Endodermal cell (in vitro differentiated cells): Measurements from ENCODE around the gene IKZF2. TPM values are rescaled to one million over a fixed set of nuclear protein-coding genes. Genes with fewer than 3 reads are reported as not detected.

Source experiments
- DNase-seq: peaks from one replicate; pipeline ENCODE4 v3.0.0-alpha.2; 2017
- H3K27ac ChIP-seq: 2 replicates; pipeline ENCODE4 v1.5.1; 2013; ENCODE audit warnings: mild to moderate bottlenecking, low read depth, low read length, moderate library complexity
- H3K27me3 ChIP-seq: 2 replicates; pipeline ENCODE4 v1.6.1; 2013; ENCODE audit warnings: mild to moderate bottlenecking, low read length, moderate library complexity; ENCODE audit not compliant: insufficient read depth, control insufficient read depth, poor library complexity, severe bottlenecking
- H3K36me3 ChIP-seq: 2 replicates; pipeline ENCODE4 v1.7.0; 2013; ENCODE audit warnings: mild to moderate bottlenecking, low read length, moderate library complexity; ENCODE audit not compliant: control insufficient read depth, insufficient read depth
- H3K4me1 ChIP-seq: one replicate; pipeline ENCODE4 v1.7.0; 2013; ENCODE audit warnings: low read length; ENCODE audit not compliant: control insufficient read depth, insufficient read depth
- H3K4me3 ChIP-seq: 2 replicates; pipeline ENCODE4 v1.5.1; 2013; ENCODE audit warnings: mild to moderate bottlenecking, low read length, moderate library complexity
- H3K9ac ChIP-seq: 2 replicates; pipeline ENCODE4 v1.6.1; 2013; ENCODE audit warnings: mild to moderate bottlenecking, low read length, moderate library complexity; ENCODE audit not compliant: poor library complexity, severe bottlenecking; ENCODE audit errors: extremely low read depth
- H3K9me3 ChIP-seq: 2 replicates; pipeline ENCODE4 v1.6.1; 2013; ENCODE audit warnings: mild to moderate bottlenecking, low read length, moderate library complexity; ENCODE audit not compliant: control insufficient read depth
- H3K27ac Mint-ChIP-seq: 2 replicates; pipeline ENCODE4 v1.8.0; 2020; ENCODE audit warnings: mixed read lengths
- H3K27me3 Mint-ChIP-seq: 2 replicates; pipeline ENCODE4 v1.8.0; 2021; ENCODE audit warnings: mild to moderate bottlenecking, mixed read lengths; ENCODE audit not compliant: insufficient read depth
- H3K36me3 Mint-ChIP-seq: 2 replicates; pipeline ENCODE4 v1.8.0; 2020; ENCODE audit warnings: low read depth, mixed read lengths
- H3K4me1 Mint-ChIP-seq: 2 replicates; pipeline ENCODE4 v1.8.0; 2020; ENCODE audit warnings: mixed read lengths
- H3K4me3 Mint-ChIP-seq: 2 replicates; pipeline ENCODE4 v1.8.0; 2020; ENCODE audit warnings: mild to moderate bottlenecking, moderate library complexity, mixed read lengths
- H3K9me3 Mint-ChIP-seq: 2 replicates; pipeline ENCODE4 v1.8.0; 2020; ENCODE audit warnings: mild to moderate bottlenecking, mixed read lengths
- WGBS, 2 experiments: methylation state at CpG; one replicate each; pipeline versions ENCODE4 v1.1.5 to v1.1.7; 2013; ENCODE audit warnings: missing lambda C conversion rate in 2 of 2, mixed read lengths in 1 of 2; ENCODE audit not compliant: insufficient coverage in 1 of 2, insufficient read length in 1 of 2; 5-methylcytosine and 5-hydroxymethylcytosine counted together
- total RNA-seq, 2 donors: library from RNA; stranded (reverse); fragmentation: NEBNext Ultra II Directional in 1 of 2; extraction: Animal tissue kit (Norgen Biotek cat#: 25700) in 1 of 2; gene quantifications; 2 replicates in 1 of 2; 3 replicates in 1 of 2; pipeline ENCODE4 v1.2.1, GENCODE V29; 2021
- TF ChIP-seq, protein P1 (sequence below): fragments of 200-600 bp; sonication (generic); conservative IDR thresholded peaks from 2 replicates; pipeline ENCODE4 v1.5.0; 2021; ENCODE audit warnings: antibody characterized with exemption, mild to moderate bottlenecking

IKZF2 gene
- total RNA-seq, 2 donors from 2014 or later, result 3.9 to 8.7 TPM

DNA sequence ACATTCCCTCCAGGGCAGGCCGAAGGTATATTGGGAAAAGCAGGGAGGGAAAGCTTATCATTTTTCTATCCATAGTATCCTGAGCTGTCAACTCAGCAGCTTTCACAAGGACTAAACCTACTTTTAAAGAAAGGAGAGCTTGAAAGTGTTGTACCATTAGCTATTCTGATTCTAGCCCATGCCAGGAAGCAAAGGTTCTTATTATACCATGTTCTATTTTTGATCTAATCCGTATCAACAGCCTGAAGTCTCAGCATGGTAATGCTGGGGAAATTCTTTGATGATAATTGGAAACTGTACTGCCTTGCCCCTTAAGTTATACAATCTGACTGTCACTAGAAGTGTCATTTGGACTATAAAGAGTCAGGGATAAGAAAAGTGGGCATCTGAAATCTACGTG is 193.3 kb downstream of the IKZF2 start:
- Mint-ChIP-seq H3K4me1 (peaks cover 33% of the 10 kb centered on the region), H3K9me3 (no peaks in the 10 kb centered on the region), H3K4me3 (no peak overlapping the region), H3K36me3 (no peaks in the 10 kb centered on the region), H3K27ac (no peak overlapping the region), H3K27me3 (no peaks in the 10 kb centered on the region)
- Histone ChIP-seq H3K36me3 (no peaks in the 10 kb centered on the region), H3K27me3 (no peaks in the 10 kb centered on the region), H3K4me3 (no peak overlapping the region), H3K4me1 (peaks cover 13% of the 10 kb centered on the region), H3K27ac (no peak overlapping the region), H3K9ac (no peak overlapping the region), H3K9me3 (no peaks in the 10 kb centered on the region)
- no peak for DNase-seq
- WGBS, 2 experiments, result 91% methylated on average over 3 of the region's 3 CpGs; no CpG with 5 or more reads in 1 of the 2 experiments
- TF ChIP-seq, protein P1, sequence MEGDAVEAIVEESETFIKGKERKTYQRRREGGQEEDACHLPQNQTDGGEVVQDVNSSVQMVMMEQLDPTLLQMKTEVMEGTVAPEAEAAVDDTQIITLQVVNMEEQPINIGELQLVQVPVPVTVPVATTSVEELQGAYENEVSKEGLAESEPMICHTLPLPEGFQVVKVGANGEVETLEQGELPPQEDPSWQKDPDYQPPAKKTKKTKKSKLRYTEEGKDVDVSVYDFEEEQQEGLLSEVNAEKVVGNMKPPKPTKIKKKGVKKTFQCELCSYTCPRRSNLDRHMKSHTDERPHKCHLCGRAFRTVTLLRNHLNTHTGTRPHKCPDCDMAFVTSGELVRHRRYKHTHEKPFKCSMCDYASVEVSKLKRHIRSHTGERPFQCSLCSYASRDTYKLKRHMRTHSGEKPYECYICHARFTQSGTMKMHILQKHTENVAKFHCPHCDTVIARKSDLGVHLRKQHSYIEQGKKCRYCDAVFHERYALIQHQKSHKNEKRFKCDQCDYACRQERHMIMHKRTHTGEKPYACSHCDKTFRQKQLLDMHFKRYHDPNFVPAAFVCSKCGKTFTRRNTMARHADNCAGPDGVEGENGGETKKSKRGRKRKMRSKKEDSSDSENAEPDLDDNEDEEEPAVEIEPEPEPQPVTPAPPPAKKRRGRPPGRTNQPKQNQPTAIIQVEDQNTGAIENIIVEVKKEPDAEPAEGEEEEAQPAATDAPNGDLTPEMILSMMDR, result no peak

DNA sequence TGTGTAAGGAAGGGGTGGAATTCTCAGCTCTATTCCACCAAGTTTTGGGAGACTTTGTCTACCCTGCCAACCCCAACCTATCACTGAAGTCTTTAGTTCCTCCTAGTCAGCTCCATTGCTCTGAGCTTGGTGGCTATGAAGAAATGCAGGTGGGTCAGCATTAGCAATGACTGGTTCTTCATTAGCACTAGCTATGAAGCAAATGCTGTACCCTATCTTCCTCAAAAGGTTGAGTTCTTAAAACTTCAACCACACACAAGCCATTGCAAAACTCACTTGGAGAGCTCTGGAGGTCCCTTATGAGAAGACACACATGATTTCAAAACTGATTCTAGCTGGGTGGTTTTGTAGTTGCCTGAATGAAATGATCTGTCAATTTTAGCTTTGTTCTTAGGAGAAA is 193.8 kb downstream of the IKZF2 start:
- TF ChIP-seq, protein P1, result no peak
- H3K4me3 Mint-ChIP-seq, result no peak overlapping the region
- H3K36me3 ChIP-seq, result no peaks in the 10 kb centered on the region
- H3K4me1 ChIP-seq, result peaks cover 13% of the 10 kb centered on the region
- H3K4me3 ChIP-seq, result no peak overlapping the region
- no peaks in the 10 kb centered on the region for H3K27me3 ChIP-seq
- H3K27ac ChIP-seq, result no peak overlapping the region
- no peaks in the 10 kb centered on the region for H3K9me3 ChIP-seq
- no peak overlapping the region for H3K27ac Mint-ChIP-seq
- no peaks in the 10 kb centered on the region for H3K27me3 Mint-ChIP-seq
- DNase-seq, result no peak
- no peaks in the 10 kb centered on the region for H3K9me3 Mint-ChIP-seq
- no peak overlapping the region for H3K9ac ChIP-seq
- no peaks in the 10 kb centered on the region for H3K36me3 Mint-ChIP-seq
- H3K4me1 Mint-ChIP-seq, result peaks cover 34% of the 10 kb centered on the region

DNA sequence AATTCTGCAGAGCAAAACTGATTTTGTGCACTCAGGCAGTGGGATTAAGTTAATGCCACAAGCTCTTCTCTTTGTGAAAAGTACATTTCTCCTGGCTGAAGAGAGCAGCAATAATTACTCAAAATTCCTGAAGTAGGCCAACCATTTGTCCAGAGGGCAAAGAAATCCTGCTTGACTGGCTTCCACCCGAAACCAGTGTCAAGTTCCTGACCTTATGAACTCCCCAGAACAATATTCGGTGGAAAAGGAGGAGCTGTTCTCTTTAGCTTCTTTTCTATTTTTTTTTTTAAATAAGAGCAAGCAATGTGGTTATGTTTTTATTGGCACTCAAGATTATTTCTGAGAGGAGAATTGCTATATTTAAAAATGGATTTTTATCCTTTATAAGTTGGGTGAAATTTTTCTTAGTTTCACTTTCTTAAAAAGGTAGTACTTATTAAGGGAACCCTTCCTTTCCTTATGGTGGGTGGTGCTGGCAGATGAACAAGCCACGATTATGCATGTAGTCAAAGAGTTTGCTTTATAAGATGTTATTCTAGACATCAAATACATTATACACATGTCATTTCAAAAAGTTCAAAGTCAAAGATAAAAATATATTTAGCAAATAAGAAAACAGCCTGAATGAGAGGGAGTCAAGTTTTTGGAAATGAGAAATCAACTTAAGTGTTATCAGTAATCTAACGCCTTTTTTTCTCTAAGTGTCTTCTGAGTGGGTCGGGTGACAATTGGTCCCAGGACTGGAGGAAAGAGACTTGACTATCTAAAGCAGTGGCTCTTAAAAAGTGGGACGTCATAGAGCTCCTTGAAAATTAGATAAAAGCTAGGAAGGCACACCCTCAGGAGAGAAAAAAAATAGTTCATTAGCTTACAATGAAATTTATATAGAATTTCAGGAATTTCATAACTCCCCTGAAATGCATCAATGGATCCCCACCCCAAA is 194.5 kb downstream of the IKZF2 start:
- H3K27ac ChIP-seq, result no peak overlapping the region
- H3K9ac ChIP-seq, result no peak overlapping the region
- no peaks in the 10 kb centered on the region for H3K9me3 Mint-ChIP-seq
- H3K27me3 Mint-ChIP-seq, result no peaks in the 10 kb centered on the region
- DNase-seq, result no peak
- no peaks in the 10 kb centered on the region for H3K36me3 Mint-ChIP-seq
- peaks cover 34% of the 10 kb centered on the region for H3K4me1 Mint-ChIP-seq
- H3K36me3 ChIP-seq, result no peaks in the 10 kb centered on the region
- H3K4me3 ChIP-seq, result no peak overlapping the region
- TF ChIP-seq, protein P1, result no peak
- no peaks in the 10 kb centered on the region for H3K9me3 ChIP-seq
- H3K27me3 ChIP-seq, result no peaks in the 10 kb centered on the region
- H3K27ac Mint-ChIP-seq, result no peak overlapping the region
- 91 to 95% methylated on average over 5 of the region's 6 CpGs for WGBS, 2 experiments
- H3K4me1 ChIP-seq, result peaks cover 11% of the 10 kb centered on the region
- H3K4me3 Mint-ChIP-seq, result no peak overlapping the region
